Tibial nerve (tissue), 3 donors: Measurements from ENCODE around the gene PLXDC2.

Experiments
- CTCF ChIP-seq, 5 experiments: fragments of 200-600 bp in 3 of 5; fragments of 450-650 bp in 2 of 5; sonication (generic) in 3 of 5; IDR thresholded peaks; one replicate each; pipeline ENCODE4 v1.5.1; 2016 to 2019; ENCODE audit warnings: antibody characterized with exemption in 5 of 5, mild to moderate bottlenecking in 3 of 5, moderate library complexity in 2 of 5
- POLR2A ChIP-seq, 2 donors: fragments of 450-650 bp; IDR thresholded peaks; one replicate each; pipeline ENCODE4 v1.6.1; 2017; ENCODE audit warnings: antibody characterized with exemption in 2 of 2, mild to moderate bottlenecking in 2 of 2, moderate library complexity in 2 of 2

- no peak for TF ChIP-seq POLR2A (IDR thresholded peaks at IDR 0.05)
- no peak for TF ChIP-seq CTCF (IDR thresholded peaks at IDR 0.05)
Observed at GRCh38 chr10:20142311-20142710, 326.1 kb downstream of the PLXDC2 start.
